ENCODE measurements around the gene SYT1. TPM values are rescaled to one million over a fixed set of nuclear protein-coding genes. Genes with fewer than 3 reads are reported as not detected.

SYT1 gene
- total RNA-seq, 1 donor: not detected

- no peak for TF ChIP-seq CTCF (IDR thresholded peaks at IDR 0.05; ENCODE audit: extremely low read depth, low read depth, low read length)
- no peak overlapping the region for H3K4me2 ChIP-seq (ENCODE audit: insufficient read depth, low read length)
- no peak overlapping the region for H3K27ac ChIP-seq (ENCODE audit: low read depth, low read length)
- H3K4me3 ChIP-seq (ENCODE audit: insufficient read depth, low read length): no peak overlapping the region
- no peaks in the 10 kb centered on the region for H3K27me3 ChIP-seq (ENCODE audit: insufficient read depth, low read length)
- no peaks in the 10 kb centered on the region for H3K79me2 ChIP-seq (ENCODE audit: insufficient read depth, low read length)
- H3K9me3 ChIP-seq (ENCODE audit: low read depth, low read length): no peaks in the 10 kb centered on the region
- no peaks in the 10 kb centered on the region for H3K36me3 ChIP-seq (ENCODE audit: insufficient read depth, low read length)
- DNase-seq (ENCODE audit: insufficient read length, low spot score, missing footprints): no peak
- H3K4me1 ChIP-seq (ENCODE audit: insufficient read depth, low read length): no peaks in the 10 kb centered on the region
- H4K20me1 ChIP-seq (ENCODE audit: insufficient read depth, low read length): no peaks in the 10 kb centered on the region
- no peak overlapping the region for H2AFZ ChIP-seq (ENCODE audit: low read length)
These were observed 452.7 kb downstream of the SYT1 start for GRCh38 chr12:79317179-79317847.

GRCh38 chr12:79322905-79323304 lies 458.3 kb downstream of the SYT1 start:
- no peaks in the 10 kb centered on the region for H3K4me1 ChIP-seq (ENCODE audit: insufficient read depth, low read length)
- no peaks in the 10 kb centered on the region for H3K36me3 ChIP-seq (ENCODE audit: insufficient read depth, low read length)
- H4K20me1 ChIP-seq (ENCODE audit: insufficient read depth, low read length): no peaks in the 10 kb centered on the region
- H3K9me3 ChIP-seq (ENCODE audit: low read depth, low read length): no peaks in the 10 kb centered on the region
- no peaks in the 10 kb centered on the region for H3K79me2 ChIP-seq (ENCODE audit: insufficient read depth, low read length)
- no peak for DNase-seq (ENCODE audit: insufficient read length, low spot score, missing footprints)
- TF ChIP-seq CTCF (IDR thresholded peaks at IDR 0.05; ENCODE audit: extremely low read depth, low read depth, low read length): no peak
- H2AFZ ChIP-seq (ENCODE audit: low read length): no peak overlapping the region
- H3K27me3 ChIP-seq (ENCODE audit: insufficient read depth, low read length): no peaks in the 10 kb centered on the region
- H3K4me2 ChIP-seq (ENCODE audit: insufficient read depth, low read length): no peak overlapping the region
- H3K4me3 ChIP-seq (ENCODE audit: insufficient read depth, low read length): no peak overlapping the region
- no peak overlapping the region for H3K27ac ChIP-seq (ENCODE audit: low read depth, low read length)

GRCh38 chr12:79324571-79324970 lies 460.0 kb downstream of the SYT1 start:
- Histone ChIP-seq H4K20me1 (ENCODE audit: insufficient read depth, low read length) (no peaks in the 10 kb centered on the region), H3K4me1 (ENCODE audit: insufficient read depth, low read length) (no peaks in the 10 kb centered on the region), H3K9me3 (ENCODE audit: low read depth, low read length) (no peaks in the 10 kb centered on the region), H3K4me2 (ENCODE audit: insufficient read depth, low read length) (no peak overlapping the region), H3K27ac (ENCODE audit: low read depth, low read length) (no peak overlapping the region), H3K36me3 (ENCODE audit: insufficient read depth, low read length) (no peaks in the 10 kb centered on the region), H3K27me3 (ENCODE audit: insufficient read depth, low read length) (no peaks in the 10 kb centered on the region), H2AFZ (ENCODE audit: low read length) (no peak overlapping the region), H3K79me2 (ENCODE audit: insufficient read depth, low read length) (no peaks in the 10 kb centered on the region), H3K4me3 (ENCODE audit: insufficient read depth, low read length) (no peak overlapping the region)
- no peak for TF ChIP-seq CTCF (IDR thresholded peaks at IDR 0.05; ENCODE audit: extremely low read depth, low read depth, low read length)
- DNase-seq (ENCODE audit: insufficient read length, low spot score, missing footprints): no peak

DNA sequence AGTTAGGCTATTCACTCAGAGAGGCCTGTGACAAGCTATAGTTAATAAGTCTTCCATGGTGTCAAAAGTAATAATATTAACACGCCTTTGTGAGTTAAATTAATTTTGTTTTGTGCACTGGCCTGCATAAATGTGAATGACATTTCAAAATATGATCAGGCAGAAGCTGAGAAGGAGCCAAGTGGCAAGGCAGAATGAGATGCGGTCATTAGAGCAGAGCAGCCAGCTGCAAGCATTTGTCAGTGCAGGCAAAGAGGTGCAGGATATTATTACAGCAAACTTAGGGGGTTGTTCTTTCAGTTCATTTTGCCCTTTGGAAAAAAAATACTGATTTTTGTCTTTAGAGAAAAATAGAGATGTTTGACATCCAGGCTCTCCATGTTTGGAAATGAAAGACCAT lies 461.6 kb downstream of the SYT1 start:
- H3K27me3 ChIP-seq (ENCODE audit: insufficient read depth, low read length): no peaks in the 10 kb centered on the region
- no peaks in the 10 kb centered on the region for H3K36me3 ChIP-seq (ENCODE audit: insufficient read depth, low read length)
- no peak overlapping the region for H2AFZ ChIP-seq (ENCODE audit: low read length)
- H3K4me1 ChIP-seq (ENCODE audit: insufficient read depth, low read length): no peaks in the 10 kb centered on the region
- no peak overlapping the region for H3K4me3 ChIP-seq (ENCODE audit: insufficient read depth, low read length)
- no peak for TF ChIP-seq CTCF (IDR thresholded peaks at IDR 0.05; ENCODE audit: extremely low read depth, low read depth, low read length)
- no peak overlapping the region for H3K27ac ChIP-seq (ENCODE audit: low read depth, low read length)
- H3K9me3 ChIP-seq (ENCODE audit: low read depth, low read length): no peaks in the 10 kb centered on the region
- no peaks in the 10 kb centered on the region for H3K79me2 ChIP-seq (ENCODE audit: insufficient read depth, low read length)
- no peaks in the 10 kb centered on the region for H4K20me1 ChIP-seq (ENCODE audit: insufficient read depth, low read length)
- DNase-seq (ENCODE audit: insufficient read length, low spot score, missing footprints): no peak
- H3K4me2 ChIP-seq (ENCODE audit: insufficient read depth, low read length): no peak overlapping the region

Data from osteoblast (primary cell).